Posterior cingulate gyrus (tissue), 11 donors: Measurements from ENCODE around the gene ANKIB1.
"Not testable (repeated sequence)": the region's sequence is repeated elsewhere in the genome, so short reads cannot be mapped to it uniquely, and the experiment has no call there.

ENCODE experiments used
- DNase-seq, 10 donors: peaks; one replicate each; pipeline versions ENCODE4 v3.0.0 to v3.0.0-alpha.2; 2020 to 2021; ENCODE audit warnings: mixed read lengths in 3 of 10
- intact Hi-C: fragments of 100-400 bp; cut with DNase I; formaldehyde crosslinking; loops from one replicate; pipeline ENCODE4 v1.15.1; 2023

ANKIB1 gene

GRCh38 chr7:92306153-92306552 lies 60.4 kb downstream of the ANKIB1 start:
- intact Hi-C loops: no loop called here
- no peak for DNase-seq

- intact Hi-C loops: no loop called here
- DNase-seq: no peak
These were observed 67.3 kb downstream of the ANKIB1 start for GRCh38 chr7:92313055-92313454.

- intact Hi-C loops: no loop called here
- no peak for DNase-seq
These were observed 73.5 kb downstream of the ANKIB1 start for GRCh38 chr7:92319243-92319642.

- intact Hi-C loops: no loop called here
- DNase-seq: no peak
These were observed 79.4 kb downstream of the ANKIB1 start for GRCh38 chr7:92325173-92325572.

- DNase-seq: no peak
- intact Hi-C loops: no loop called here
These were observed 80.1 kb downstream of the ANKIB1 start for GRCh38 chr7:92325858-92326257.

GRCh38 chr7:92330835-92331438 lies 85.2 kb downstream of the ANKIB1 start:
- intact Hi-C loops: loop anchor here (10.0 kb wide), 1 partner anchor 76 kb away; no protein-coding TSS in a partner anchor

GRCh38 chr7:92331508-92331907 lies 85.7 kb downstream of the ANKIB1 start:
- DNase-seq: no peak
- intact Hi-C loops: loop anchor here (10.0 kb wide), 1 partner anchor 77 kb away; no protein-coding TSS in a partner anchor

More at GRCh38 chr7:92330835-92331438, 85.2 kb downstream of the ANKIB1 start:
- no peak for DNase-seq

- peak in 1 of 10 donors; percentile 32 for DNase-seq
- intact Hi-C loops: loop anchor here (10.0 kb wide), 1 partner anchor 78 kb away; no protein-coding TSS in a partner anchor
These were observed 87.0 kb downstream of the ANKIB1 start for GRCh38 chr7:92332782-92333181.

- DNase-seq: no peak
- intact Hi-C loops: loop anchor here (10.0 kb wide), 1 partner anchor 79 kb away; no protein-coding TSS in a partner anchor
These were observed 88.1 kb downstream of the ANKIB1 start for GRCh38 chr7:92333866-92334265.

GRCh38 chr7:92335574-92335973 lies 89.8 kb downstream of the ANKIB1 start:
- DNase-seq: no peak
- intact Hi-C loops: loop anchor here (10.0 kb wide), 1 partner anchor 81 kb away; no protein-coding TSS in a partner anchor

GRCh38 chr7:92336662-92337340 lies 91.0 kb downstream of the ANKIB1 start:
- intact Hi-C loops: loop anchor here (10.0 kb wide), 1 partner anchor 82 kb away; no protein-coding TSS in a partner anchor
- no peak for DNase-seq

GRCh38 chr7:92340016-92340415 lies 94.2 kb downstream of the ANKIB1 start:
- DNase-seq: no peak
- intact Hi-C loops: no loop called here

- intact Hi-C loops: no loop called here
- no peak for DNase-seq
These were observed 97.9 kb downstream of the ANKIB1 start for GRCh38 chr7:92343714-92344113.

- DNase-seq: no peak
- intact Hi-C loops: no loop called here
These were observed 106.2 kb downstream of the ANKIB1 start for GRCh38 chr7:92352009-92352408.

- DNase-seq: no peak
- intact Hi-C loops: no loop called here
These were observed 108.4 kb downstream of the ANKIB1 start for GRCh38 chr7:92354214-92354613.

- intact Hi-C loops: no loop called here
- no peak for DNase-seq
These were observed 110.6 kb downstream of the ANKIB1 start for GRCh38 chr7:92356406-92356805.

GRCh38 chr7:92357260-92357659 lies 111.5 kb downstream of the ANKIB1 start:
- DNase-seq: no peak
- intact Hi-C loops: no loop called here

GRCh38 chr7:92359179-92359578 lies 113.4 kb downstream of the ANKIB1 start:
- intact Hi-C loops, DNase-seq: not testable (repeated sequence)

- no peak for DNase-seq
- intact Hi-C loops: loop anchor here (10.0 kb wide), 1 partner anchor 115 kb away; the partner anchor contains the start of genes ANKIB1 and KRIT1
These were observed 114.0 kb downstream of the ANKIB1 start for GRCh38 chr7:92359801-92360200.

- intact Hi-C loops: loop anchor here (10.0 kb wide), 1 partner anchor 116 kb away; the partner anchor contains the start of genes ANKIB1 and KRIT1
These were observed 114.6 kb downstream of the ANKIB1 start for GRCh38 chr7:92360387-92360786.

GRCh38 chr7:92362131-92362530 lies 116.4 kb downstream of the ANKIB1 start:
- intact Hi-C loops: loop anchor here (10.0 kb wide), 1 partner anchor 117 kb away; the partner anchor contains the start of genes ANKIB1 and KRIT1
- DNase-seq: no peak

More at GRCh38 chr7:92360387-92360786, 114.6 kb downstream of the ANKIB1 start:
- no peak for DNase-seq
